Neural cell (in vitro differentiated cells): ENCODE results near the gene TFF2. TPM values are rescaled to one million over a fixed set of nuclear protein-coding genes. Genes with fewer than 3 reads are reported as not detected.

Source experiments
- H2AFZ ChIP-seq: fragments of 200-600, 300-800 bp; sonication (generic), shearing (Covaris generic); 2 replicates; pipeline ENCODE4 v1.6.0; 2014; ENCODE audit warnings: low read depth, mild to moderate bottlenecking, antibody characterized with exemption, low read length, moderate library complexity
- H3F3A ChIP-seq: fragments of 200-600 bp; shearing (Covaris generic); 2 replicates; pipeline ENCODE4 v1.6.1; 2016; ENCODE audit warnings: mild to moderate bottlenecking, moderate library complexity, mixed read lengths, antibody characterized with exemption, low read length; ENCODE audit not compliant: insufficient read depth, poor library complexity, severe bottlenecking
- H3K27ac ChIP-seq: fragments of 200-600, 300-800 bp; sonication (generic), shearing (Covaris generic); 2 replicates; pipeline ENCODE4 v1.5.1; 2014; ENCODE audit warnings: mild to moderate bottlenecking, low read length, moderate library complexity
- H3K27me3 ChIP-seq: fragments of 300-800, 200-600 bp; sonication (generic), shearing (Covaris generic); 2 replicates; pipeline ENCODE4 v1.6.0; 2014; ENCODE audit warnings: mild to moderate bottlenecking, low read depth, low read length, moderate library complexity; ENCODE audit not compliant: insufficient read depth
- H3K36me3 ChIP-seq: fragments of 300-800, 200-600 bp; sonication (generic), shearing (Covaris generic); 2 replicates; pipeline ENCODE4 v1.5.1; 2014; ENCODE audit warnings: mild to moderate bottlenecking, antibody characterized with exemption, low read length, moderate library complexity; ENCODE audit not compliant: insufficient read depth
- H3K4me2 ChIP-seq: fragments of 300-800, 200-600 bp; sonication (generic), shearing (Covaris generic); 2 replicates; pipeline ENCODE4 v1.6.0; 2014; ENCODE audit warnings: mild to moderate bottlenecking, low read length
- H3K4me3 ChIP-seq: fragments of 300-800, 200-600 bp; sonication (generic), shearing (Covaris generic); 2 replicates; pipeline ENCODE4 v1.5.1; 2014; ENCODE audit warnings: mild to moderate bottlenecking, low read length, moderate library complexity
- H3K79me2 ChIP-seq: fragments of 200-600 bp; shearing (Covaris generic); replicated peaks from 2 replicates; pipeline ENCODE4 v1.6.0; 2014; ENCODE audit warnings: mild to moderate bottlenecking, low read length, moderate library complexity; ENCODE audit not compliant: insufficient read depth
- H3K9ac ChIP-seq: fragments of 300-800, 200-600 bp; sonication (generic), shearing (Covaris generic); 2 replicates; pipeline ENCODE4 v1.6.1; 2016; ENCODE audit warnings: mild to moderate bottlenecking, low read length, mixed read lengths
- H3K9me2 ChIP-seq: fragments of 200-600 bp; shearing (Covaris generic); 2 replicates; pipeline ENCODE4 v1.6.1; 2016; ENCODE audit warnings: mild to moderate bottlenecking, low read length, mixed read lengths; ENCODE audit not compliant: insufficient read depth
- H3K9me3 ChIP-seq: fragments of 200-600, 300-800 bp; sonication (generic), shearing (Covaris generic); 2 replicates; pipeline ENCODE4 v1.6.1; 2016; ENCODE audit warnings: mild to moderate bottlenecking, mixed run types, low read length, moderate library complexity, mixed read lengths
- H4K20me1 ChIP-seq: fragments of 200-600 bp; shearing (Covaris generic); 2 replicates; pipeline ENCODE4 v1.6.1; 2016; ENCODE audit warnings: mild to moderate bottlenecking, mixed run types; ENCODE audit not compliant: insufficient read depth
- CTCF ChIP-seq: fragments of 450-650 bp; IDR thresholded peaks from 2 replicates; pipeline ENCODE4 v1.5.1; 2014; ENCODE audit warnings: antibody characterized with exemption, mild to moderate bottlenecking, moderate library complexity; ENCODE audit not compliant: poor library complexity, severe bottlenecking
- EP300 ChIP-seq: fragments of 450-650 bp; conservative IDR thresholded peaks from 2 replicates; pipeline ENCODE4 v1.6.1; 2014; ENCODE audit warnings: antibody characterized with exemption, mild to moderate bottlenecking, moderate library complexity; ENCODE audit not compliant: poor library complexity, severe bottlenecking
- EZH2 ChIP-seq: fragments of 200-600, 300-800 bp; shearing (Covaris generic), sonication (generic); IDR thresholded peaks from 2 replicates; pipeline ENCODE4 v1.6.1; 2014; ENCODE audit warnings: antibody characterized with exemption, low read length, borderline replicate concordance, mild to moderate bottlenecking; ENCODE audit not compliant: insufficient read depth, poor library complexity, severe bottlenecking
- MXI1 ChIP-seq: fragments of 450-650 bp; conservative IDR thresholded peaks from 2 replicates; pipeline ENCODE4 v1.6.1; 2014; ENCODE audit warnings: antibody characterized with exemption, mild to moderate bottlenecking; ENCODE audit not compliant: poor library complexity, severe bottlenecking
- POLR2AphosphoS5 ChIP-seq: IDR thresholded peaks from 2 replicates; pipeline ENCODE4 v1.6.1; 2012
- RAD21 ChIP-seq: fragments of 450-650 bp; conservative IDR thresholded peaks from 2 replicates; pipeline ENCODE4 v1.6.1; 2014; ENCODE audit warnings: antibody characterized with exemption, mild to moderate bottlenecking, moderate library complexity
- REST ChIP-seq: IDR thresholded peaks from 2 replicates; pipeline ENCODE4 v1.6.1; 2012; ENCODE audit warnings: borderline replicate concordance
- SMC3 ChIP-seq: fragments of 450-650 bp; conservative IDR thresholded peaks from 2 replicates; pipeline ENCODE4 v1.6.1; 2014; ENCODE audit warnings: antibody characterized with exemption, mild to moderate bottlenecking, moderate library complexity; ENCODE audit not compliant: poor library complexity
- TAF1 ChIP-seq: IDR thresholded peaks from 2 replicates; pipeline ENCODE4 v1.6.1; 2012; ENCODE audit warnings: low read depth
- polyA plus RNA-seq: library from polyadenylated mRNA; depleted of rRNA; stranded (reverse); fragments of >200 nt; gene quantifications from 2 replicates; pipeline ENCODE4 v1.2.3, GENCODE V29; 2014

The TFF2 gene
- polyA plus RNA-seq, 1 donor from 2014 or later: not detected

- Histone ChIP-seq H3K9me2 (no peaks in the 10 kb centered on the region), H3K9ac (no peak overlapping the region), H3F3A (no peaks in the 10 kb centered on the region), H3K27ac (no peak overlapping the region), H2AFZ (no peak overlapping the region), H3K4me3 (no peak overlapping the region), H3K9me3 (no peaks in the 10 kb centered on the region), H3K4me2 (no peak overlapping the region), H3K27me3 (no peaks in the 10 kb centered on the region), H3K79me2 (no peaks in the 10 kb centered on the region), H4K20me1 (no peaks in the 10 kb centered on the region), H3K36me3 (no peaks in the 10 kb centered on the region)
- no peak for TF ChIP-seq EP300
- TF ChIP-seq TAF1: no peak
- no peak for TF ChIP-seq RAD21
- no peak for TF ChIP-seq MXI1
- no peak for TF ChIP-seq REST
- TF ChIP-seq SMC3: no peak
- TF ChIP-seq EZH2: no peak
- TF ChIP-seq CTCF: no peak
- TF ChIP-seq POLR2AphosphoS5: no peak
These were observed 27.6 kb upstream of the TFF2 start for GRCh38 chr21:42378418-42378817.

- H3K9ac ChIP-seq: no peak overlapping the region
- H3F3A ChIP-seq: no peaks in the 10 kb centered on the region
- H3K4me2 ChIP-seq: no peak overlapping the region
- no peaks in the 10 kb centered on the region for H3K9me3 ChIP-seq
- H3K36me3 ChIP-seq: no peaks in the 10 kb centered on the region
- no peaks in the 10 kb centered on the region for H4K20me1 ChIP-seq
- no peak for TF ChIP-seq RAD21
- TF ChIP-seq CTCF: no peak
- no peak for TF ChIP-seq TAF1
- no peak for TF ChIP-seq REST
- no peak for TF ChIP-seq MXI1
- TF ChIP-seq POLR2AphosphoS5: no peak
- no peak for TF ChIP-seq SMC3
- no peak for TF ChIP-seq EP300
- TF ChIP-seq EZH2: no peak
- H3K9me2 ChIP-seq: no peaks in the 10 kb centered on the region
- H3K27me3 ChIP-seq: no peaks in the 10 kb centered on the region
- no peaks in the 10 kb centered on the region for H3K79me2 ChIP-seq
- H3K4me3 ChIP-seq: no peak overlapping the region
- no peak overlapping the region for H3K27ac ChIP-seq
- H2AFZ ChIP-seq: no peak overlapping the region
These were observed 27.2 kb upstream of the TFF2 start for GRCh38 chr21:42377951-42378340.
